IPS-15b (cell line): ENCODE data around the gene HIPK2.

Experiments used
- H3K27me3 ChIP-seq: one replicate; pipeline ENCODE4 v1.6.1; 2013; ENCODE audit warnings: low read length; ENCODE audit not compliant: control insufficient read depth, insufficient read depth
- H3K36me3 ChIP-seq: one replicate; pipeline ENCODE4 v1.6.1; 2013; ENCODE audit warnings: low read length; ENCODE audit not compliant: control insufficient read depth, insufficient read depth
- H3K4me1 ChIP-seq: one replicate; pipeline ENCODE4 v1.6.1; 2013; ENCODE audit warnings: mild to moderate bottlenecking, low read length; ENCODE audit not compliant: control insufficient read depth, insufficient read depth
- H3K4me3 ChIP-seq: one replicate; pipeline ENCODE4 v1.5.1; 2013; ENCODE audit warnings: low read depth, low read length
- H3K9ac ChIP-seq: one replicate; pipeline ENCODE4 v1.6.1; 2013; ENCODE audit warnings: low read depth, mild to moderate bottlenecking, low read length
- H3K9me3 ChIP-seq: one replicate; pipeline ENCODE4 v1.6.1; 2013; ENCODE audit warnings: mild to moderate bottlenecking, low read length; ENCODE audit not compliant: control insufficient read depth, insufficient read depth

HIPK2 gene

GRCh38 chr7:139515266-139515665 lies 262.5 kb downstream of the HIPK2 start:
- no peaks in the 10 kb centered on the region for H3K36me3 ChIP-seq
- H3K9me3 ChIP-seq = no peaks in the 10 kb centered on the region
- peaks cover 4% of the 10 kb centered on the region for H3K4me1 ChIP-seq
- no peak overlapping the region for H3K4me3 ChIP-seq
- no peaks in the 10 kb centered on the region for H3K27me3 ChIP-seq
- H3K9ac ChIP-seq = no peak overlapping the region
